ENCODE measurements around the gene UNC5CL.
A peak's percentile ranks its signal among the peaks of the same experiment; 100 is the strongest.
"Not testable (repeated sequence)": the region's sequence is repeated elsewhere in the genome, so short reads cannot be mapped to it uniquely, and the experiment has no call there.

The UNC5CL gene

DNA sequence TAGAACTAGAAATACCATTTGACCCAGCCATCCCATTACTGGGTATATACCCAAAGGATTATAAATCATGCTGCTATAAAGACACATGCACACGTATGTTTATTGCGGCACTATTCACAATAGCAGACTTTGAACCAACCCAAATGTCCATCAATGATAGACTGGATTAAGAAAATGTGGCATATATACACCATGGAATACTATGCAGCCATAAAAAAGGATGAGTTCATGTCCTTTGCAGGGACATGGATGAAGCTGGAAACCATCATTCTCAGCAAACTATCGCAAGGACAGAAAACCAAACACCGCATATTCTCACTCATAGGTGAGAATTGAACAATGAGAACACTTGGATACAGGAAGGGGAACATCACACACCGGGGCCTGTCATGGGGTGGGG, 23.2 kb downstream of the UNC5CL start:
- intact Hi-C loops (cut with DNase I); DNase-seq: not testable (repeated sequence)

DNA sequence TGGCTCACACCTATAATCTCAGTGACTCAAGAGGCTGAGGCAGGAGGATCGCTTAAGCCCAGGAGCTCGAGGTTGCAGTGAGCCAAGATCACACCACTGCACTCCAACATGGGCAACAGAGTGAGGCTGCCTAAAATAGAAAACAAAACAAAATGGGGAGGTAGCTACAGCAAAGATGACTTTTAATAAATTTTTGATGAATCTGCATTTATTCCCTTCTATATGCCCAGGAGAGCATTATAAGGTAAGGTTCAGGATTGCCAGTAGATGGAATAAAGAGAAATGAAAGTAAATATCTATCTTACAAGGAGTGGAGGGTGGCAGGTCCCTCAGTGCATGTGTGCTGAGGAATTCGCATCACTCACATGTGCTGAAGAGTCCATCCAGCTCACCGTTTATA, 24.2 kb downstream of the UNC5CL start:
- intact Hi-C loops (cut with DNase I) = no loop called here
- DNase-seq = no peak

DNA sequence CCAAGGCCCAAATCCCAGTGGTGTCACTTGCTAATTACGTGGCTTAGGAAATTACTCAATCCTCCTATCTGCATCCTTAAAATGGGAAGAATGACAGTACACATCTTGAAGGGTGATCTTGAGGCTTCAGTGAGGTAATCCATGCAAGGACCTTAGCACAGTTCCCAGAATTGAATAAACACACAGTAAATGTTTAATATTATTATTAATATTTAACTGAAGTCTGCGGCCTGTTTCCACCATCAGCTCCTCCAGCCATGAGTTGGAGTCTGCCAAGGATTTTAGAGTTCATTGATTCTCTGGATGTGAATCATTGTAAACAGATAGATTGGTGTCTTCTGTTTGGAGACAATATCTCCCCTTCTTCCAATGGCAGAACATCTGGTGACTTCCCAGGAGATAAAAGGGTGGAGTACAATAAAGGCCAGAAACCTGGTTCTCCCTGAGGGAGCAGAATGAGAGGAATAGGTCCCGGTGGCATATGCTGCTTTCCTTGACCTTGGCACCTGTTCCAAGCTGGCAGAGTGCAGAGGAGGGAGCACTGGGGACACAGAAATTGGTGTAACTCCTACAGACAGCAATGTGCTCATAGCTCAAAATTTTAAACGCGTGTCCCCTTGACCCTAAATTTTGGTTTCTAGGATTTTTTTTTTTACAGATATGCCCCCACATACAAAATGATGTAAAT, 25.4 kb downstream of the UNC5CL start:
- intact Hi-C loops (cut with DNase I) = no loop called here

DNA sequence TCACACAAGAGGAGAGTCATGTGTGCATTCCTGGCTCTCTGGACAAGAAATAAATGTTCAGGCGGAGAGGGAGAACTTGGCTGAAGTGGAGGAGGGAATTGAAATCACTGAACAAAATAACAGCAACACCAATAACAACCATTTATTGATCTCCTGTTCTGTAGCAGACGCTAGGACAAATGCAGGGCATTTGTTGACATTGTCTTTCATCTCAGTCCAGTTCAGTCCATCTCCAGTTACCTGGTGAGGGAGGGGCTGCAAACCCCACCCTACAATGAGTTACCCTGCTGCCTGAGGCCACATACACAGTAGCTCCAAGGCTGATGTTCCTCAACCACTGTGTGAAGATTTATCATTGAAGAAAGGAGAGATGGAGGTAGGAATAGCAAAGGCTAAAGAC, 27.3 kb downstream of the UNC5CL start:
- intact Hi-C loops (cut with DNase I) = no loop called here
- DNase-seq = no peak

More for the DNA sequence above, 25.4 kb downstream of the UNC5CL start:
- DNase-seq = no peak

DNA sequence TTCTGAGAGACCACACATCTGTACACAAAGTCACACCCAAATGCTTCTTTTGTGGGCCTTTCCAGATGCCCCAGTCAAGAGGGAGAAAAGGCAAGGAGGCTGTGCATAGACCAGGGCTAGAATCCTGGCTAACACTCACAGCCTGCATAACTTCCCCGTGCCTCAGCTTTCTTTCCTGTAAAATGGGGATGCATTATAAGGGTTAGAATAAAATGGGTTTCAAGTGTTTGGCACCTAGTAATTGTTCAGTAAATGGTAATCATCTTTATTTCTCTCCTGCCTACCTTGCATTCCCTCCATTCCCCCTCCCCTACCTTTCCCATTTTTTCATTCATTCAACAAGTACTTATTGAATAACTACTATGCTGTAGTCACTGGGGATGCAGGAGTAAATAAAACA, 29.4 kb downstream of the UNC5CL start:
- intact Hi-C loops (cut with DNase I) = no loop called here
- DNase-seq = no peak

DNA sequence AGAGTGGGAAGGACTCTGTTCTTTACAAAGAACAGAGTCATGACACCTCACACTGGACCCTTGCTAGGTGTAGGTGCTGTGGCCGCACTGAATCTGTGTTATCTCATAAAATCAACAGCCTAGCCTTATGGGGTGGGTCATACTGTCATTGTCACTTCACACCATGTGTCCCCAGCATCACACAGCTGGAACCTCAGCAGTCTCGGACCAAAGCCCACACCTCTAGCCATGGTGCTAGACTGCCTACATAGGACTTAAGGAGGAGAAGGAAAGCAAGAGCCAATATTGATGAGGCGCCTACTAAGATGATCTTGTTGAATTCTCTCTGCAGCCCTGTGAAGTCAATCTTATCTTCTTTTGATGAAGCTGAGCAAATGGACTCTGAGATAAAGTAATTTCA, 31.0 kb downstream of the UNC5CL start:
- intact Hi-C loops (cut with DNase I) = no loop called here
- DNase-seq = no peak

DNA sequence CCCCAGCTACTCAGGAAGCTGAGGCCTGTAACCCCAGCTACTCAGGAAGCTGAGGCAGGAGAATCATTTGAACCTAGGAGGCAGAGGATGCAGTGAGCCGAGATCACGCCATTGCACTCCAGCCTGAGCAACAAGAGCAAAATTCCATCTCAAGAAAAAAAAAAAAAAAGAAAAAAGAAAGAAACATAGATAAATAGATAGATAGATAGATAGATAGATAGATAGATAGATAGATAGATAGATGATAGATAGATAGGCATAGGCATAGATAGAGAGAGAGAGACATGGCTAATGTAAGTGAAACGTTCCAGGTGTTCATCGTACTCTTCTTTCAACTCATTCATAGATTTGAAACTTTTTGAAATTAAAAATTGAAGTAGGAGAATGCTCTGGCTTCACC, 32.0 kb downstream of the UNC5CL start:
- DNase-seq; intact Hi-C loops (cut with DNase I): not testable (repeated sequence)

DNA sequence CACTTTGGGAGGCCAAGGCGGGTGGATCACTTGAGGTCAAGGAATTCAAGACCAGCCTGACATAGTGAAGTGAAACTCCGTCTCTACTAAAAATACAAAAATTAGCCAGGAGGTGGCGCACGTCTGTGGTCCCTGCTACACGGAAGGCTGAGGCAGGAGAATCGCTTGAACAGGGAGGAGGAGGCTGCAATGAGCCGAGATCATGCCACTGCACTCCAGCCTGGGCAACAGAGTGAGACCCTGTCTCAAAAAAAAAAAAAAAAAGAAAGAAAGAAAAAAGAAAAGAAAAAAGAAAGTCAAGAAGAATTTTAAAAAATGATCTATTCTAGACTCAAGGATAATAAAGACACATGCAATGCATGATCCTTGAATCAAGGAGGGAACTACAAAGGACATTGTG, 32.8 kb downstream of the UNC5CL start:
- peak in 27 of 42 donors; percentile 6 to 65 (median 26) for DNase-seq
- intact Hi-C loops (cut with DNase I) = not testable (repeated sequence)

DNA sequence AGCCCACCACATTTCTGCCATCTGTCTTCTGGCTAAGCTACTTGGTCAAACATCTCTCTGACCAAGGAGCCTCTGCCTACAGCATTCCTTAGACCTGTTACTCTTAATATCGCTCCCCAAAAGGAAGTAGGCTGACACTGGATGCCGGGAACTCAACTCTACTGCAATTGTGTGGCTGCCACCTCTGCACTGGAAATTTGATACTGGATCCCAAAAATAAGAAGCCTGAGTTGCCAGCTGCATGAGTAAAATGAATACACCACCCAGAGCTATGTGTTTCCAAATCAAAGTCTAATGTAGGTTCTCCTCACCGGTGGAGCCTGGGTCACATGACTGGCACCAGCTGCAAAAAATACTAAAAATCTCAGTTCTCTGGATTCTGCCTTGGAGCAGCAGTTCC, 36.9 kb downstream of the UNC5CL start:
- intact Hi-C loops (cut with DNase I) = no loop called here
- no peak for DNase-seq

DNA sequence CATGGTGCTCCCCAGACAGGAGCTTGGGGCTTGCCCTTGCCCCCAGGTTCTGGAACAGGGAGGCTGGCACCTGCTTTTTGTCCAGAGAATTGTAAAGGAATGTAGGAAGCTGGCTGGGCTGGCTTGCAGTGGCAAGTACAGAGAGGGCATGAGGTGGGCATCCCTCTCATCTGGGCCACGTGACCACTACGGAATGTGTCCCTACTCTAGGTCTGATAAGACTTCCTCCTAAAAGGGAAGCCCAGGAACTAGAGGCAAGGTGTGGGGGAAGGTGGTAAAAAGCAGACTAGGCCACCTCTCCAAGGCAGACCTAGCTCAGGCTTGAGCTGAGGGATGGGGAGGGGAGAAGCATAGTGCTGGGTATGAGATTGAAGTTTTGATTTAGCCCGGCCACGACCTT, 38.8 kb downstream of the UNC5CL start:
- intact Hi-C loops (cut with DNase I) = no loop called here

DNA sequence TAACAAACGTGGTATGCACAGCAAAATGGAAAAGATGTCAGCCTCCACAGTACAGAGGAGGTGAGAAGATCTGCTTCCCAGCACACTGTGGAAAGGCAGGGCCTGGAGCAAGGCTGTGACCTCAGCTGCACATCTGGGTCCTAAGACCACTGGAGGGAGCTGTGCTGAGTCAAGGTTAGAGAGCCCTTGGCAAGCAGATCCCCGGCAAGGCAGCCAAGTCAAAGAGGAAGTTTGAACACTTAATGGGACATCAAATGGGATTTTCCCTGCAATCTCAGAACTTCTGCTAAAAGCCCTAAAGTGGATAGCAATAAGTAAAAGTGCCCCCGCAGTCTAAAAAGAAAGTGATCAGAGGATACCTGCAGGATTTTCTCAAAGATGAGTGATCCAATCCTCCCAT, 39.5 kb downstream of the UNC5CL start:
- intact Hi-C loops (cut with DNase I) = no loop called here
- peak in 24 of 42 donors; percentile 3 to 52 (median 16) for DNase-seq

More for the DNA sequence above, 38.8 kb downstream of the UNC5CL start:
- no peak for DNase-seq

DNA sequence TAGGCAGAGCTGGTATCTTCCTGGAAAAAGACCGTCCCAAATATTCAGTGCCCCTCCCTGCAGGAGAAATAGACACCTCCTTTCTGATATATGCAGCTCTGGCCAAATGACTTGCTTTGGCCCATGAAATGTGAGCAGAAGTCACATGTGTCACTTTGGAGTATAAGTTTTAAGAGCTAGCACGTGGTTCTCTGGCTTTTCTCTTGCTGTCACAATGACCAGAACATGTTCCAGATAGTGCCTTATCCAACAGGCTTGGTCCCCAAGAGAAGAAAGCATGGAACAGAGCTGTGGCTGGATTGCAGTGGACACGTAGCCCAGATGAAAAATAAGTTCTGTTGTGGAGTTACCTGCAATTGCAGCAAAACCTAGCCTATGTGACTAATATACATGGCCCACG, 40.4 kb downstream of the UNC5CL start:
- intact Hi-C loops (cut with DNase I) = no loop called here
- DNase-seq = no peak

DNA sequence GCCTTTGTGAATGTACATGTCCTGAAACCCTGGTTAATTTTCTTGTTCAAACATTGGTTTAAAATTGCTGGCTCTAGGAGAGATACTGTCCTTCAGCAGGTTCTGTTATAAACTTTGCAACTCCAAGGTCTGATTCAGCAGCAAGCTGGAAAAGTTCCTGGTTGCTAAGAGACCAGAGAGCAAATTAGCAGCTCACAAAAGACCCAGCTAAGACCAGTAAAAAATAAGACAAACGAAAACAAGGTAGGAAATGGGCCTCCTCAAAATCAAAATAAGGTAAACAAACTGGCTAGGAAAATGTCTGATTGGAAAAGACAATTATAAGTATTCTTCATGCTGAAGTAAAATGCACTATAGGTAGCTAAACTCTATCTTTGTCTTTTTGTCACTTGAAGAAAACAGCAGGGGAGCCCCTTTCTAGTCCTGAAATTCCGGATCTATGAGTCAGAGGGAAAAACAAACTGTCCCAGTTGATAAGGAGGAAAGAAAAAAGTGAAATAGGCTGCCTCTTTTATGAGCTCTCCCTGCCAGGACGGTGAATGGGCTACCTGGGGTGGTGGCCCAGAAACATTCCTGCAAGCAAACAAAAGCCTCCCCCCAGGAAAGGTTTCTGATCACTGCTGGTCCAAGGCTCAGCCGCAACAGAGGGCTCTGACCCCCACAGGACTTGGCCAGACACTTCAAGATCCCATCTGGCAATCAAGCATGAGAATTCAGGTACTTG, 41.6 kb downstream of the UNC5CL start:
- intact Hi-C loops (cut with DNase I) = no loop called here
- peak in 2 of 42 donors; percentile 8 to 12 for DNase-seq

DNA sequence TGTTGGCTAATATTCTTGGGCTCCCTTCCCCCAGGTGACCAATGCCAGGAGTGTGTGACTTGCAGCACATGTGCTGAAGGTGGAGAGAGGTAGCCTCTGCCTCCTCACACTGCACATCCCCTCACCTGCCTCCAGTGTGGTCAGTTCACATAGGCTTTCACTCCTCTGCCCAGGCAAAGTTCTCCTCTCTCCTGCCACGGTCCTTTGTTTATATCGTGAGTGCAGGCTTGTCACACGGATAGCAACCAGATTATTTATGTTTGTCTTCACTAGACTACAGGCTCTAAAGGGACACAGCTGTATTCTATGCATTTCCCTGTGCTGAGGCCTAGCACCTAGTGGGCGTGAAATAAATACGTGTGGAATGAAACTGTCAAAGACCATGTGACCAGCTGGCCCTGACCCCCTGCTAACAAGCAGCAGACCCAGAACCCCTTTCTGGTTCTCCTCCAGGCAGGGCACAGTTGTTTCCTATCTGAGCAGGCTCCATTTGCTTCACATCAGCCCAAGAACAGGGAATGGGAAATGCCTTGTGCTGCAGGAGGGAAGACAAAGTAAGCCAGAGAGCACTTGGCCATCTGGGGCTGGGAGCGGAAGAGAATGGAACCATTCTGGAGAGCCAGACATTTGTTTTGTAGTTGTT, 42.3 kb downstream of the UNC5CL start:
- intact Hi-C loops (cut with DNase I) = no loop called here

DNA sequence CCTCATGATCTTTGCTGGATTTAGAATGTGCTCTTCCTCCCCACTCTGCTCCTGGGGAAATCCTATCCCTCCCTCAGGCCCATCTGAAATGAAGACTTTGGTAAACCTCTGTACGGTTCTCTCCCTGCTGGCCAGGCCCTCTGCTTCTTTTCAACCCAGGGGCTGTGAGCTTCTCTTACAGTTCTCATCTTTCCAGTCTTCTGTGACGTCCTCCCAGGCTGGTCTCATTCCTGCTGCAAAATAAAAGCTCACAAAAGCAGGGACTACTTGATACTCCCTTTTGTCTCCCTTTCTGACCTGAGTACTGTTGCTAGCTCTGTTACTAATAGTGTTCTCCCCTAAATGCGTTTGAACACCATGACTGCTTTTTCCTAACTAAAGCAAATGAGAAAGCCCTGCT, 46.3 kb downstream of the UNC5CL start:
- DNase-seq = no peak

More for the DNA sequence above, 42.3 kb downstream of the UNC5CL start:
- DNase-seq = peak in 1 of 42 donors; percentile 8

DNA sequence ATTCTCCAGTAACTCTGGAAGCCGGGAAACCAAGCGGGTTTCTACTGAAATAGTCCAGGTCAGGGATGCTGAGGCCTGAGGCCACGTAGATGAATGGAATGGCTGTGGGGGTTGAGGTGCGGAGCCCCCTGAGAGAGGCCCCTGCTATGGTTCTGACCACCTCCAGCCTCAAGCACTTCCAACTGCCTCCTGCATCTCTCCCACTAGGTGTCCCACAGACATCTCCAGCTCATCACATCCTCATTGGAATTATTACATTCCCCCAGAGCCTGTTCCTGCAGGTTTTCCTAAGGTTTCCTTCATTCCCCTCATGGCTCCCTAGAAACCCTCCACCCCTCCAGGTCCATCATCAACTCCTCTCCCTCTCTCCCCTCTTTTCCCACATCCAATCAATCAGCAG, 48.7 kb downstream of the UNC5CL start:
- peak in 1 of 42 donors; percentile 31 for DNase-seq
- intact Hi-C loops (cut with DNase I) = no loop called here

More for the DNA sequence above, 46.3 kb downstream of the UNC5CL start:
- intact Hi-C loops (cut with DNase I) = no loop called here

DNA sequence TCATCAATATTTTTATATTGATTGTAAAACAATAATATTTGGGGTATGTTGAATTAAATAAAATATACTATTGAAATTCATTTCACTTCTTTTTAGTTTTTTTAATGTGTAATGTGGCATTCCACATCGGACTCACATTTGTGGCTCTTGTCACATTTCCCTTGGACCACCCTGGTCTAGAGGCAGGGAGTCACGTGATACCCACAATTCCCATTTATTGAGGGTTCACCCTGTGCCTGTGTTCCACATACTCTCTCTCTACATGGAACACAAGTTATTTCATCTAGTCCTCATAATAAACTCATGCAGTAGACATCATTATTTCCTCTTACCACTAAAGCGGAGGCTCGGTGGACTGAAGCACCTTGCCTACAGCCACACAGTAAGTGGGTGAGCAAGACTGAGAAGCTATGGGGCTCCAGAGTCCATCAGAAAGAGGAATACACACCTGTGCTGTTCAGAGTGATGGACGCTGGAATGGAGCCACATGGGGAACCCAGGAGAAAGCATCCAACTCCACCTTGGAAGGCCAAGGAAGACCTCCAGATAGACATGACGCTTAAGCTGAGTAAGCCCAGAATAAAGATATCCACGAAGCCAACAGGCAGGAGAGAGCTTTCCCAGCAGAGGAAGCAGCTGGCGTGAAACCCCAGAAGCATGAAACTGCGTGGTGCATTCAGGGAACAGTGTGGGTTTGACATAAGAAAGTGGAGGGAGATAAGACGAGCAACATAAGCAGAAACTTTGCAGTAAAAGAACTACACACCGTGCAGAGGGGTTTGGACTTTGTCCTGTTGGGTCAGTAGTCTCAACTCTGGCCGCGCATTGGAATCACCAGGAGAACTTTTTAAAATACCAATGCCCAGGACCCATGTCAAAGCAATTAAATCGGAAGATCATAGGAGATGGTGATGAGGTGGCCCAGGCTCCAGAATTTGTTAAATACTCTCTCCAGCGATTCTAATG, 49.5 kb downstream of the UNC5CL start:
- DNase-seq = peak in 1 of 42 donors; percentile 3
- intact Hi-C loops (cut with DNase I) = no loop called here

DNA sequence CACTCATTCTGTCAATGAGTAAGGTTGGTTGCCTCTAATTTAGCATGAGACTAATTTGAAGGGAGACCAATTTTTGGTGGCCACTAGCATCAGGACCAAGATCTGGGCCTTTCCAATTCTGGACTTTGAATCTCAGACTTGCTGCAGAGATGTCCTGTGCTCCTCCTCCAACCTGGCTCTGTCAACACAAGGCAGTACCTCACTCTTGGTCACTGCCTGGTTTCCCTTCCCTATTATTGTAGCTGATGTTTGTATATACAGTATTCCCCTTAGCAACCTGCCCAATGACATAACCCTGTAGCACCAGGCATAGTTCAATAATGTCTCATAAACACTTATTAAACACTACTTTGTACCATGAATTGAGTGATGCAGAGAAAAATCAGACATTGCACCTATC, 50.4 kb downstream of the UNC5CL start:
- intact Hi-C loops (cut with DNase I) = no loop called here
- no peak for DNase-seq
